Erythroblast (primary cell): ENCODE measurements around the gene MSI2.

Experiments used
- GATA1 ChIP-seq: IDR thresholded peaks from 2 replicates; pipeline ENCODE4 v1.6.1; 2011; ENCODE audit warnings: low read depth, mild to moderate bottlenecking, control low read depth, low read length, moderate library complexity
- POLR2A ChIP-seq: IDR thresholded peaks from 2 replicates; pipeline ENCODE4 v1.6.1; 2011; ENCODE audit warnings: mild to moderate bottlenecking, low read length

DNA sequence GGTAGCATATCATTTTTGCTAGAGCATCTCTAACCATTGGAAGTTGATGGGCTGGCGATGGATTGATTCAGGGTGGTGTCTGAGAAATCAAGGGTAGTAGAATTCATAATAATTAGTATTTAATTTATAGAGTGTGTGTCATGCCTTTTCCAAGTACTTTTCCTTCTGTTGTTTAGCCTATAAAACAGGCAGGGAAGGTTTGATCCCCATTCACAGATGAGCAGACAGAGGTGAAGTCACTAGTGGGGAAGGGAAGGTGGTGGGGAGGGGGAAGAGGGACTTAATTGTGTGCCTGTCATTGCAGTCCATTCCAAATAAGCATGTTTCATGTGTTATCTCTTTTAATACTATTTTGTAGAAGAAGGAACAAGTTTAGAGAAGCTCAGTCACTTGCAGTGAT, 131.3 kb downstream of the MSI2 start:
- TF ChIP-seq POLR2A (no peak), GATA1 (no peak)
